GM18861 (cell line): ENCODE results near the gene NPAS3.

Experiments
- ATAC-seq: cut with Tn5 transposase; IDR thresholded peaks from one replicate; pipeline ENCODE4 v1.9.1; 2021; ENCODE audit not compliant: unreplicated experiment

Gene NPAS3

DNA sequence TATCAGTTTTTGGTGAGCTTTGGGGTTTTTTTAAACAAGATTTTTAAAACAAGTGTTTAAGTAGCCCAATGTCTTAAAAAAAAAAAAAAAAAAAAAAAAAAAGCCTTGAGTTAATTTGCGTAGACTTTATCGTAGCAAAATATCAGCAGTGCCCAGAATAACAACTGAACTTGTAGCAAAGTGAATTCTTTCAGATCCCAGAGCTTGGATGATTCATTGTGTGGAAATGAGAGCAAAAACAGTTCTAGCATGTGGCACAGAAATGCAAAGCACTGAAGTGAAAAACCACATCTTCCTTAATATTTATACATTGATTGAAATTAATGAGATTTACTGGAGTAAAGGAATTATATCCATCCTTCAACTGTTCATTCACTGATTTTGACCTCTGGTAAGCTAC, 754.1 kb downstream of the NPAS3 start:
- ATAC-seq: no peak

DNA sequence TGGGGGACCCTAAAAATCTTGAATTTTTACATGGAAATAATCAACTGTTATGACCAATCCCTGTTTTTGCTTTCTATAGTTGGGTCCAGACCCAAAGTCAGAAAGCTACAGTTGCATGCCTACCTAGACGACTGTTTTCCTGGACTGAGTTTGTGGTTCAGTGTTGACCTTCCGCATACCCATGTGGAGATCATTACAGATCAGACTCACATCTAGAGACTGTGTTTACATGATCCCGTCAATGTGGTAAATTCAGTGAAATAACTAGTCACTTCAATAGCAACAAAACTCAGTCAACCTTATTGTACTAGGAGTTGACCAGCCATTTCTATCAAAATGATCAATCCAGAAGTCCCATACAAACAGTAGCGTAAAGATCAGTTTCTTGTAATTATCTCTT, 754.6 kb downstream of the NPAS3 start:
- ATAC-seq: no peak

DNA sequence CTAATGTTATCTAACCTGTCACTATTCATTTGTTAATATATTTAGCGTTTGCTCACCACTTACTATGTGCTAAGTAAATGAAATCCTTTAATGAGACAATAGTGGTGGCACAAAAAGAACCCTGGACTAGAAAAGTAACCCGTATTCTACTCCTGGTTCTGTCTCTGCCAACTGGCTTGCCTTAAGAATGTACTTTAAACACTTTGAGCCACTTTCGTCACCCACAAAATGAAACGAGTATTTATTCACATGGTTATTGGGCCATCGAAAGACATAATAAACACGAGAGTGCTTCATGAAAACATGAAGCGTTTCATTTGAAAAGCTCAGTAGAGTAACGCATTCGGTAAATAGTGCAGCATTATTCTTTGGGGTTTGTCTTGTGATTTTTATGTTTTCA, 757.5 kb downstream of the NPAS3 start:
- no peak for ATAC-seq

DNA sequence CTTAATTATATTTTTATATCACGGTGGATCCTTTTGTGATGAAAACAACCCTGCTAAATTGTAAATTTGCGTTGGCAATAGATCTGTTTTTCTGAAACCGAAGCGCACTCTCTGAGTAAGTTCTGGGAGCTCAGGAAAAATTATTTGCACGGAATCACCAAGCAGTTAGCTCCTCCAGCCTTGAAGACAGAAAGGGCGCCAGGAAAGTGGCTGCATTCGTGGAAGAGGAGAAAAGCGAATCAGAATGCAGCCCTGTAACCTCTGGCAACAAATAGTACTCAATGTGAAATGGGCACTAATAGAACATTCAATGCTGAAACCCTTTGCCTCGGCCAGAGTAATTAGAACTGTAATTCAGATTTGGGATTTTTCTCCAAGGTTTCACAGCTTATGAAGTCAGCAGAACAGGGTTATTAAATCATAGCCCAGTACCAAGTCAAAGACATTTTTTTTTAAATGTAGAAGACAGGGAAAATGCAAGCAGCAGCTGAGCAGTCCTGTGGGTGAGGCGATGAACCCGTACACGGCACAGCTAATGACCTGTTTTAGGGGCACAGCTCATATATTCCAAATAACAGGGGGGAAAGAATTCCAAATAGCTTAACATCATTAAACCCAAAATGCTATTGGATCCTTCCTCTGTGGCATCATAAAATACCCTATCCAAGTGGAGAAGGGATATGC, 760.8 kb downstream of the NPAS3 start:
- no peak for ATAC-seq

DNA sequence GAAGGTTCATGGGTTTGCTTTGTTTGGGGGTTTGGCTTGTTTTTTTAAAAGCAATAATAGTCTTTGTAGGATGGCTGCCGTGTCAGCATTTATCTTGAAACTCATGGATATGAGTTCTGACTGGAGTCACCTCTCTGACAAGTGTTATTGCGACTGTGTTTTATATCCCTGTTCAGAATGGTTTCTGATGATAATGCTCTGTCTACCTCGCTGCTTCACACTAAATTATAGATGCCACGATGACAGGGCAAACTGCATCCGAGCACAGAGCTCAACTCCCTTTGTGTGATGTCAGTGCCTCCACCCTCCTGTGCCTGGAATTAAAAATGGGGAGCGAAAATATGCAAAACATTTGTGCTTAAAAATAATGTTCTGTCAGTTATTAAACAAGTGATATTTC, 761.4 kb downstream of the NPAS3 start:
- ATAC-seq: no peak

DNA sequence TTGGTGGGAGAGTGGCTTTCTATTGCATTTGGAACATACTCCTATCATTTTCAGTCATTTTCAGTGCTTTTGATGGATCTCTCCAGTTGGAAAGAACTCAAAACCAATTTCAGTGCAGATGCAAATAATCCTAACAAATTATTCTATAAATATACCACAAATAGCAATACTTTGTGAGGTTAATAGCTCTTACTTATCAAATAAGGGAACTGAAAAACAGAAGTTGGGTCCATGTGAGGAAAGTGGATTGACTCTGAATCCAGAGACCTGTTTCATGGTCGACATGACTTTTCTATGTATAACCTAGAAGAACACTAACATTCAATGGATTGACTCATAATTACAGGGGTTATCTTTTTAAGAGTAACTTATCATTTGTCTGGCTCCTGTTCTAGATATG, 763.6 kb downstream of the NPAS3 start:
- ATAC-seq: no peak

DNA sequence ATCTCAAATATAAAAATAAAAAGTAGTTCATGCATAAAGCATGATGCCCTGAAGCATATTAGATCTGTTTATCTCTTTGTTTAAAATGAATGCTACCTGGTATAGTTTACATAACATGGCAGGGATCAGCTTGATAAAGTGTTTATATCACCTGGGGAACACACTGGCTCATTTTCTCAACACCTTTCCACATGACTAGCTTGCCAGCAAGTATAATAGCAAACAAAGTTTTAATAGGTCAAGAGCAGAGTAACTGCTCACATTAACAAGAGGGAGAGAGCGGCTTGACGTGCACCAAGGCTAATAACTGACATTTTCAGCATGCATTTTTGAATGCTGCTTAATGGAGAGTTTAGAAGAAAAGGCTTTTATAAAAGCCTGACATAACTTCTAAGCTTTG, 765.8 kb downstream of the NPAS3 start:
- ATAC-seq: no peak

DNA sequence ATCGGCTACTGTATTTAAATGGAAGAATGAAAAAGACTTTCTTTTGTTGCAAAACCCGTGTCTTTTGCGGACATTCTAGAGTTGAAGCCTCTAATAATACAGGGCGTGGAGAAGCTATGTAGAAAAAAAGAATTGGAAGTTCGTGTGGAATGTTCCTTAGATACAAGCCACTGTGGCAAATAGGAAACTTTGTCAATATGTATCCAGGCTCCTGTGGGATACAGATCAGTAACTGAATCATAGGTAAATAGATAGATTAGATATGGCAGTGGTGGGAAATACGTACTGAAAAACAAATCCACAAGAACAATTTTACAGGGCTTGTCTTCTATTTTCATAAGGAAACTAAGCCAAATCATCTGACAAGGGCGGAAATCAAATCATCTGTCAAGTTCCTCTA, 766.8 kb downstream of the NPAS3 start:
- no peak for ATAC-seq

DNA sequence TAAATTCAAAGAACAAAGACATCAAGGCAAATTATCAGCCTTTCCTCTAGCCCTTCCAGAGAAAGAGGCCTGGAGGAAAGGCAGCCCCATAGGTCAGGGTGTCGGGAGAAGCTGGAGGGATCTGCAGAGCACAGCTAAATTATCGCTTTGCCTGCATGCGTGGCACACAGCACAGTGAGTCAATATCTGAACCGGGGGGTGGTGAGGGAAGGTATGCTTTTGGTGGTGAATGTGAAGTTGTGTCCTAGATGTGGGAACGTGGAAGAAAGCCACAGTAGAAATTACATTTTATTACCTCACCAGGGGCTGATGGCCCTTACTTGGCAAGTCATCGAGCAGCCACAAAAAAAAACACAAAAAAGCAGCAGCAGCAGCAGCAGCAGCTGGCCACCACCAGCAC, 769.0 kb downstream of the NPAS3 start:
- ATAC-seq: no peak

DNA sequence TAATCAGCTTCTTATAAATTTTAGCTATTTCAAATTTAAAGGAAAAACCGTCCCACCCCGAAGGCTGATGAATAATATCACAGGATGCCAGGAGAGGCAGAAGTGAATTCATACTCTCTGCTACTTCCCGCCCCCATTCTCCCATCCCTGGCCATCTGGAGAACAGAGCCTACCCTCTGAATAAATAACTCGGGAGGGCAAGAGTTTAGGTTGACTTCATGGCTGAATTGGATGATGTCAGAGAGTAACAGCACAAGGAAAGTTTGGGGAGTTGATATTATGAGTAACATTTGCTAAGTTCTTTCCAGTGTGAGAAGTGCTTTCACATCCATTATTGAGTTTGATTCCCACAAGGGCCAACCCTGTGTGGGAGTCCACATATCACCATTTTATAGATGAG, 770.6 kb downstream of the NPAS3 start:
- no peak for ATAC-seq

DNA sequence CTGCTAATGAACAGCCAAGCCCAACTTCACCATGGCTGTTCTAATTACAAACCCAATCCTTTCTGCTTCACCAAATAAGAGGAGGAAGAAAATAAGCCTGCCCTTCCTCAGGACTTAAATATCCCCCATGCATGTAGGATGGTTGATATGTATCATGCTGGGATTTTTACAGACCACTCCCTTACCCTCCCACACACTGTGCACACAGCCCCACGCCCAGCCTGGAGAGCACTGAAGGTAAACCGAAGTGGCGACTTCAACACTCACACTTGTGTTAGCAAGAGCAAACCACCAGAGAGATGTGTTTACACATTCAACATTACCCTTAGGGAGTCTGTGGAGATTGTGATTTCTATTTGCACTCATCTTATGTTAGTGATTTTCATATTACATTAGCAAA, 771.0 kb downstream of the NPAS3 start:
- ATAC-seq: no peak

DNA sequence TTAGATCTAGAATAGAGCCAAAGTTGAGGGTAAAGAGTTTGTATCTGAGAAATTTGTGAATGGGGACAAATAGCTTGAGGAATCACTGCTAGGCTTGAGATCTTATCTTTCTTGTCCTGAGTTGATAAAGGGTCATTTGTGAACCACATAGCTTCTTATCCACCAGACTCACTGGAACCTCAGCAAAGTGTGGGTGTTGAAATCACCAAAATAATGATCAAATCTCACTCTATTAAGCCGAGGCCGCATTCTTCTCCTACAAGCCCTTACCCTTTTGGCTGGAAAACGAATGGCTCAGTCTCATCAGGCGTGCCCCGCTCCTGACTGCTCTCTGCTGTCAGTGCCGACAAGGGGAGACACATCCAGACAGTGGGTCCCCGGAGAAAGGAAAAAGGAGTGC, 771.6 kb downstream of the NPAS3 start:
- no peak for ATAC-seq

DNA sequence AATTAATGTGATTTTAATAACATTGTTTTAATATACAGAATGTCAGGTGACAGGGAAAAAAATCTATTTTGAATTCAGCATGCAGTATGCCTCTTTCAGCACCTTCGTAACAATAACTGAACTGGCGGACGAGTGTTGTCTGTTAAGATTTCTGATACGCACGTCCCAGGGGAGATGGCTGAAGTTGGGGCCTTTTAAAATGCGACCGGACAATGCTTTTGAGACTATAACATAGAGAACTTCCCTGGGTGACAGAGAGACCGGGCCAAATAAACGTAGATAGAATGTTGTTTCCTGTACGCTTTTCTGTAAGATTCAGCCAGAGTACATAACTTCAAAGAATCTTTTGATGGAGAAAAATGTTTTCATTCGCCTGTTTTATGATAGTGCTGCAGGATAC, 772.5 kb downstream of the NPAS3 start:
- ATAC-seq: no peak

DNA sequence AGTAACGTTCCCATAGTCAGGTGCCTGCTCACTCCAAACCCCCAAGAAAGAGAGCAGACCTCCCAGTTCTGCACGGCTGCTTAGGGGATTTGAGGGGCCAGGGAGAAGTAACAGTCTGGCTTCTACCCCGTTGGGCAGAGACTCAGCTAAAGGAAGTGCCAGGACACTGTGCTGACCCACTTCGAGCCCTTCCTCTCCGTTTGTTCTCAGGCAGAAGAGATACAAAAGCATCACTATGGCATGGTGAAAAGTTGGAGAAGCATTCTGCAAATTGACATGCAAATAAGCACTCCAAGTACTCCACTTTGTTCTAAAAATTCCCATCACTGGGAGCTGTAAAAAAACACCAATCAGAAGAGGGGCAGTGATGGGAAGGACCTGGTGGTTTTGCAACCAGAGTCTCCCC, 773.1 kb downstream of the NPAS3 start:
- ATAC-seq: no peak

DNA sequence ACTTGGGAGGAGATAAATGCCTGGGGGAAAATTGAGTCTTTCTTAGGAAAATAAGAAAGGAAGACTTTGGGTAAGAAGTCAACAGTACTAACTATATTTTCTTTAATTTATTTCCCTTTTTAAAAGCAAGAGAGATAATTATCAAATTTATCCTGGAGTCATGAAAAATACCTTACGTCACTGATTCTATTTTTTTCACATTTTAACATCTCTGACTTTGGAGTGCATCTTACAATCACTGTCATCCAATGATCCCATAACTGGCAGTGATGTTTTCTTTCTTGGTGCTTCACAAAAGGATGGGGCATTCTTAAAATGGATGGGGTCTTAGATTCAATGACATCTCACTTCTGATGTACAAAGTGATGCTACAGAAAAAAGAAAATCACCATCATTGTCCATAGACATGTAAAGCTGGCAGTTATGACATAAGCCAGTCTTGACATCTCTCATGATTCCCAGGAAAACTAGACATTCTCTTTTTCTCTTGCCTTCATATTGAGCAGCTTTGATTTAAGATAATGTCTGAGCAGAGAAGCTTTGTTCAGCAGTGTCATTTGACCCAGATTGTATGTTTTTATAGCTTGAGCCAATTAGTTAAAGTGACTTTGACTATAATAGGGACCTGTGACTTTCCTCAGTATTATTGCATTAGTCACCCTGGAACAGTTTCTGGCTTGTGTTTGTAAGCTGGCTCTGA, 776.0 kb downstream of the NPAS3 start:
- no peak for ATAC-seq

DNA sequence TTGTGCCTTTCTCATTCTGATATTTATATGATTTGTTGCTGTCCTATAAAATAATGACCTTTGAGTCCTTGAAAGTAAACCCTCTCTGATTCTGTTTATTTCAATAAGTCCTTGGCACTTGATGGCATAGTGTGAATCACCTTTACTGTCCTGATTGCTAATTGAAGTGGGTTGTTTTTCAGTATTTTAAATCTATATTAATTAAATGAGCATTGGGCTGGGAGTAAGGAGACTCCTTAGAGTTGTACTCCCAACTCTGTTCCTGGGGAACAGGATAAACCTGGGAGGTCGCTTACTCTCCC, 776.5 kb downstream of the NPAS3 start:
- no peak for ATAC-seq

DNA sequence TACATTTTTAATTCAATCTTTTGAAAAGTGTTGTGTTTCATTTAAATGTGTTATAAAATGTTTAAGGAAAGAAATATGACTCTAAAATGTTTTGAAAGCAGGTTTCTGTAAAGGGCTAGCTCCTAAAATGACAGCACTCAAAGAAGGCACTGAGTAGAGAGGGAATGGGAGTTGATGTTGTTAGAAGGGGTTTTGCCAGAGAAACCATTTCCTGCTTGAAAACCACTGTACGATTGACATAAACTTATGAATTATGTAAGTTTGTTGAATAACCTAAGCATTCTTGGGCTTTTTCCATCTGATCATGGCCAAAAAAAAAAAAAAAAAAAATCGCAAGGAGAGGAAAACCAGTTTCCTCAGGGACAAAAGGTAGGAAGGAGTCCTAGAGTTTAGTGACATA, 778.2 kb downstream of the NPAS3 start:
- ATAC-seq: no peak

DNA sequence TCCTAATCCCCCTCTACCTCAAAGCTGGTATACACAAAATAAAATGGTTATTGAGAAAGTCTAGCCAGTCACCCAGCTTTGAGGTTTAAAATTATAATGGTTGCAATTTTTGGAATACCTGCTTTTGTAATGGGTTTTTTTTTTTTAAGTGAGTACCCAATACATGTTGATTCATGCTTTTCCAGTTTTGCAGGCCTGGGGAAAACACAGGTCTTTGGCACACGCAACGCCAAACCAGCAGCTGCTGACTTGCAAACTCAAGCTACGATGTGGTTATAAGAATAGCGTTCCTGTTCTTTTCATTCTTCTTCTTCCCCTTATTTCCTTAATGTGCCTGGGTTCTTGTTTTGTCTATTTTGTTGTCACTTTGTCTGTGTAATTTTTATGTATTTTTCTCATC, 779.2 kb downstream of the NPAS3 start:
- no peak for ATAC-seq

DNA sequence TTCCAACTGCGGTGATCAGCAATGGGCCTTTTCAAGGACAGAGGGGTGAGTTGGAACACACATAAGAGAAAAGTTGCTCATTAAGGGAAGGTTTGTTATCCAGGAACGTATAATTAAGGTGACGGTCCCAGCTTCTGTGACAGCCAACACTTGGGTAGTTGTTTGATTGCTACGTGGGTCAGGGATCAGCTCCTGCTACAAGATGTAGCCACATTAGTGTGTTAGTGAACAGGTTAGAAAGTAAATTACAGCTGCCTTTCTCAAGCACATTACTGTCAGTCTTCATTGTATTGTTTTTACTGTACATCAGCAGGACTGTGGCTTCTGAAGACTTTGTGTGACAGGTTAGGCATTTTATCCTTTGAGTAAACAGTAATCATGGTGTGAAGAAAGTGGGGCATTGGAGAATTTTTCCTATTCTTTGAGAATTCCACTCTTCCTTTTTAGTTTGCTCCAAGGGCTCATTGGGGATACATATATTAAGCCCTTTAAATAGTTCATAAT, 781.7 kb downstream of the NPAS3 start:
- ATAC-seq: no peak

DNA sequence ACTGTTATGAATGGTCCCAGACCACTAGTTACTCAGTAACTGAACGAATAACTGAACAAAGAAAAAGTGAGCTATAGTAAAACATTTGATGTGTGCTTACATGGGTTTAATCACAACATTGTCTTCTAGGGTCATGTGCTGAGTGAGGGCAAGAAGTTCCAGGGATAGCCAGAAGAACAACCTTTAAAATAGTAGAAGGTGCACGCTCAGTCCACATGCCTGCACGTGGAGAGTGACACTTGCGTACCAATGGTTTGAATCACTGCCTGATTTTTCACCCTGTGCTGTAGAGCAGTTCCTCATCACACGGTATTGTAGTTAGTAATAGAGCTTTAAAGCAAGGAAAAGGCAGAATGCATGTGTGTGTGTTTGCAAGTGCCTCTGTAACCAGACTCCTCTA, 788.0 kb downstream of the NPAS3 start:
- no peak for ATAC-seq

DNA sequence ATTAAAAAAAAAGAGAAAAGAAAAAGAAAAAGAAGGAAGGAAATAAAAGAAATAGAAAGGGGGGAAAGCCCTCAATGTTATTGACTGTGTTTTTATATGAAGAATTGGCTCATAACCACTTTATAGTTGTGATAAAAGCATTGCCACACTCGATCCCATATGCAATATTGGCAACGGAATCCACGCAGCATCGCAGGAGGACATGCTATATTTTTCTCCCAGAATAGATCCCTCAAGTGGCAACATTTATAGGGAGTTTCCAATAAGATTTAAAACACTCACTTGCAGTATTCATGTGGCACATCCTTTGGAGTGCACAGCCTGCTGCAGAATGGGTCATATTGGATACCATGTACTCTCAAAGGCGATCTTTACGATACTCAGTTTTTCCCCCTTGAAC, 788.9 kb downstream of the NPAS3 start:
- ATAC-seq: no peak

DNA sequence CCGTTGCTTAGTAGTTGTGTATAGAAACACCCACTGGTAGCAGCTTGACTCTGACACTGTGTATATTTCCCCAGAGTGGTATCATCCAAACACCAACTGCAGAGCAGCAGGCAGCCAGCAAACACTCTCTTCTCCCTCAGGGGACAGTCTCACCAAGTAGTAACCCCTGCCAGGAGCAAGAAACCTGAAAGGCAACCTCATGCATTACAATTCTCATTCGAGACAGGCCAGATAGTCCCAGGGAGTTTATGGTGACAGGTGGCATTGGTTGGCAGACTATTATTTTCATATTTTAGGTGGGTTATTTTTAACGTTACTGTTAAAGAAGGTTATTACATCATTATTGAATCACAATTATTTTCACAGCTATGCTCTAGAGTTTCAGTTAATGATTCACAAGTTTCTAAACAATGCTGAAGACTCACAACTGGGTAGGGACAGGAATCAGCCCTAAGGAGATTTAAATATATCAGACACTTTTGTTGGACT, 789.4 kb downstream of the NPAS3 start:
- ATAC-seq: no peak

DNA sequence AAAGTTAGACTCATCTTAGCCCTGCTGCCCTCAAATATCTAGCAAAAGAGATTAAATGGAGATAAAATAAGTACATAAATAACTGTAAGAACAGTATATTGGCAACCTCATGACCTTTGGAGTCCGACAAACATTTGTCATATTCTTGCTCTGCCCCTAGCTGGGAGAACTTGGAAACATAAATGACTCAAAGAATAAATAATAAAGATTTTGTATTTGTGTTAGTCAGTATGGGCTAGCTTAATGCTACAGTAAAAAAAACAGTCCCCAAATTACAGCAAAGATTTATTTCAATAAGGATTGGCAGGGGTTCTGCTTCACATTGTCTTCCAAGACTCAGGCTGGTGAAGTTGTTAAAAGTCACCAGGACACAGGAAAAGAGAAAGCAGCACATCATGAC, 791.5 kb downstream of the NPAS3 start:
- no peak for ATAC-seq
